ENCODE data around the gene MINDY4B.

DNA sequence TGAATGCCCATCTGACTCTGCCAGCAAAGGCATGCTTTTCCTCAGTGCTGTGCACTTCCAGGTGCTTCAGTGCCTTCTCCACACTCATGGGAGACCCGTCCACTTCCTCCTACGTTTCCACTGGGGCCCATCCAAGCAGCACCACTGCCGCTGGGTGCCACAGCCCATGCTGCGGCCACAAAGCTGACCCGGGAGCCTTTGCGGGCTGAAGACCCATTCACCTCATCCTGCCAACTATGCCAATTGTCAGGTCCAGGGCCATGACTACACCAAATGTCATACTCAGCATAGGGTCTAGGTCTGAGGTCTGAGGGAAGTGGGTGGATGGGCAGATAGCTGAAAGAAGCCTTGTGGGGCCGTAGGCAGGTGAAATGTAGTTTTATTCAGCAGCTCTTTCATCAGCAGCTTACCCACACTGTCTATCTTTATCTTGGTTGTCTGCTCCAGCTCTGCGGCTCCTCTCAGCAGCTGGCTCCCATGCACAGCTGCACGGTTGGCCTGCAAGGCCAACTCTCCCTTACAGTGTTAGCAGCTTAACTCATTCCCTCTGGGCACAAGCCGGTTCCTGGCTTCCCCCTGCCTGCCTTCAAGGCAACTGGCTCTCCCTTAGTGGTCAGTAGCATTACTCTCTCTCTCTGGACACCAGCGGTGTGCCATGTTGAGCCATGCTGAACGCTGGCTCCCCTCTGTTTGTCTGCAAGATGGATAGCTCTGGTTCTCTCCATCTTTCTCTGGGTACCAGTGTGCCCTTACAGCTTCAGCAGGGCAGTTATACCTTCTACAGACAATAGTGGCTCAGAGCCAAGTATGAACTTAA is 78.6 kb downstream of the MINDY4B start:
- TF ChIP-seq, protein P1, sequence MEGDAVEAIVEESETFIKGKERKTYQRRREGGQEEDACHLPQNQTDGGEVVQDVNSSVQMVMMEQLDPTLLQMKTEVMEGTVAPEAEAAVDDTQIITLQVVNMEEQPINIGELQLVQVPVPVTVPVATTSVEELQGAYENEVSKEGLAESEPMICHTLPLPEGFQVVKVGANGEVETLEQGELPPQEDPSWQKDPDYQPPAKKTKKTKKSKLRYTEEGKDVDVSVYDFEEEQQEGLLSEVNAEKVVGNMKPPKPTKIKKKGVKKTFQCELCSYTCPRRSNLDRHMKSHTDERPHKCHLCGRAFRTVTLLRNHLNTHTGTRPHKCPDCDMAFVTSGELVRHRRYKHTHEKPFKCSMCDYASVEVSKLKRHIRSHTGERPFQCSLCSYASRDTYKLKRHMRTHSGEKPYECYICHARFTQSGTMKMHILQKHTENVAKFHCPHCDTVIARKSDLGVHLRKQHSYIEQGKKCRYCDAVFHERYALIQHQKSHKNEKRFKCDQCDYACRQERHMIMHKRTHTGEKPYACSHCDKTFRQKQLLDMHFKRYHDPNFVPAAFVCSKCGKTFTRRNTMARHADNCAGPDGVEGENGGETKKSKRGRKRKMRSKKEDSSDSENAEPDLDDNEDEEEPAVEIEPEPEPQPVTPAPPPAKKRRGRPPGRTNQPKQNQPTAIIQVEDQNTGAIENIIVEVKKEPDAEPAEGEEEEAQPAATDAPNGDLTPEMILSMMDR (IDR thresholded peaks at IDR 0.05), result no peak
- TF ChIP-seq POLR2A (IDR thresholded peaks at IDR 0.05), result no peak
